Measurements from ENCODE around the gene ANXA6. TPM values are rescaled to one million over a fixed set of nuclear protein-coding genes. Genes with fewer than 3 reads are reported as not detected.

Gene ANXA6
- total and polyA plus RNA-seq, 2 donors from 2014 or later, result 107 to 183 TPM

- intact Hi-C loops (cut with DNase I), result no loop called here
- no peak overlapping the region for H3K27ac ChIP-seq (ENCODE audit: low read depth in 2 of 2, low read length in 2 of 2)
- no peak overlapping the region for H3K4me3 ChIP-seq (ENCODE audit: low read length in 3 of 3)
- no peaks in the 10 kb centered on the region for H3K36me3 ChIP-seq (ENCODE audit: control insufficient read depth in 2 of 3, insufficient read depth in 3 of 3, low read length in 3 of 3)
- DNase-seq, result no peak
- no peaks in the 10 kb centered on the region for H3K9me3 ChIP-seq (ENCODE audit: control insufficient read depth in 2 of 3, insufficient read depth in 1 of 3, low read length in 3 of 3)
- H3K9ac ChIP-seq (ENCODE audit: low read length in 3 of 3), result no peak overlapping the region
- H3K4me1 ChIP-seq (ENCODE audit: control insufficient read depth in 2 of 3, insufficient read depth in 2 of 3, low read depth in 1 of 3, low read length in 3 of 3), result peaks cover 0 to 25% (median 9%) of the 10 kb centered on the region in 3 donors
- FAIRE-seq, result no peak
- no peak for TF ChIP-seq CTCF (IDR thresholded peaks at IDR 0.05; ENCODE audit: borderline replicate concordance, extremely low read depth, insufficient read depth)
- no peaks in the 10 kb centered on the region for H3K27me3 ChIP-seq (ENCODE audit: control insufficient read depth, insufficient read depth, low read length)
These were observed 70.1 kb downstream of the ANXA6 start for GRCh38 chr5:151087486-151087885.

- H3K27ac ChIP-seq (ENCODE audit: low read depth in 2 of 2, low read length in 2 of 2), result no peak overlapping the region
- H3K9me3 ChIP-seq (ENCODE audit: control insufficient read depth in 2 of 3, insufficient read depth in 1 of 3, low read length in 3 of 3), result no peaks in the 10 kb centered on the region
- TF ChIP-seq CTCF (IDR thresholded peaks at IDR 0.05; ENCODE audit: borderline replicate concordance, extremely low read depth, insufficient read depth), result no peak
- H3K9ac ChIP-seq (ENCODE audit: low read length in 3 of 3), result no peak overlapping the region
- FAIRE-seq (no peak), DNase-seq (no peak)
- no peaks in the 10 kb centered on the region for H3K36me3 ChIP-seq (ENCODE audit: control insufficient read depth in 2 of 3, insufficient read depth in 3 of 3, low read length in 3 of 3)
- peaks cover 0 to 29% (median 11%) of the 10 kb centered on the region in 3 donors for H3K4me1 ChIP-seq (ENCODE audit: control insufficient read depth in 2 of 3, insufficient read depth in 2 of 3, low read depth in 1 of 3, low read length in 3 of 3)
- intact Hi-C loops (cut with DNase I), result no loop called here
- H3K27me3 ChIP-seq (ENCODE audit: control insufficient read depth, insufficient read depth, low read length), result no peaks in the 10 kb centered on the region
- no peak overlapping the region for H3K4me3 ChIP-seq (ENCODE audit: low read length in 3 of 3)
These were observed 70.6 kb downstream of the ANXA6 start for GRCh38 chr5:151086905-151087360.

GRCh38 chr5:151086192-151086869, 71.2 kb downstream of the ANXA6 start:
- intact Hi-C loops (cut with DNase I), result no loop called here
- Histone ChIP-seq H3K4me3 (ENCODE audit: low read length in 3 of 3) (no peak overlapping the region), H3K27me3 (ENCODE audit: control insufficient read depth, insufficient read depth, low read length) (no peaks in the 10 kb centered on the region), H3K4me1 (ENCODE audit: control insufficient read depth in 2 of 3, insufficient read depth in 2 of 3, low read depth in 1 of 3, low read length in 3 of 3) (peaks cover 0 to 29% (median 13%) of the 10 kb centered on the region in 3 donors), H3K9ac (ENCODE audit: low read length in 3 of 3) (no peak overlapping the region), H3K9me3 (ENCODE audit: control insufficient read depth in 2 of 3, insufficient read depth in 1 of 3, low read length in 3 of 3) (no peaks in the 10 kb centered on the region), H3K36me3 (ENCODE audit: control insufficient read depth in 2 of 3, insufficient read depth in 3 of 3, low read length in 3 of 3) (no peaks in the 10 kb centered on the region), H3K27ac (ENCODE audit: low read depth in 2 of 2, low read length in 2 of 2) (peak overlapping the region; percentile 61 to 73)
- no peak for TF ChIP-seq CTCF (IDR thresholded peaks at IDR 0.05; ENCODE audit: borderline replicate concordance, extremely low read depth, insufficient read depth)
- DNase-seq (no peak), FAIRE-seq (no peak)

All from kidney (tissue), 14 donors.